Body of pancreas (tissue), 4 donors: ENCODE data around the gene TNFAIP2.

Source experiments
- CTCF ChIP-seq, 7 experiments: fragments of 450-650 bp in 4 of 7; fragments of 200-600 bp in 3 of 7; sonication (generic) in 3 of 7; IDR thresholded peaks; one replicate each; pipeline ENCODE4 v1.5.1; 2016 to 2019; ENCODE audit warnings: antibody characterized with exemption in 7 of 7
- POLR2A ChIP-seq, 3 donors: fragments of 450-650 bp; IDR thresholded peaks; one replicate each; pipeline ENCODE4 v1.6.1; 2016; ENCODE audit warnings: antibody characterized with exemption in 3 of 3, mild to moderate bottlenecking in 2 of 3

DNA sequence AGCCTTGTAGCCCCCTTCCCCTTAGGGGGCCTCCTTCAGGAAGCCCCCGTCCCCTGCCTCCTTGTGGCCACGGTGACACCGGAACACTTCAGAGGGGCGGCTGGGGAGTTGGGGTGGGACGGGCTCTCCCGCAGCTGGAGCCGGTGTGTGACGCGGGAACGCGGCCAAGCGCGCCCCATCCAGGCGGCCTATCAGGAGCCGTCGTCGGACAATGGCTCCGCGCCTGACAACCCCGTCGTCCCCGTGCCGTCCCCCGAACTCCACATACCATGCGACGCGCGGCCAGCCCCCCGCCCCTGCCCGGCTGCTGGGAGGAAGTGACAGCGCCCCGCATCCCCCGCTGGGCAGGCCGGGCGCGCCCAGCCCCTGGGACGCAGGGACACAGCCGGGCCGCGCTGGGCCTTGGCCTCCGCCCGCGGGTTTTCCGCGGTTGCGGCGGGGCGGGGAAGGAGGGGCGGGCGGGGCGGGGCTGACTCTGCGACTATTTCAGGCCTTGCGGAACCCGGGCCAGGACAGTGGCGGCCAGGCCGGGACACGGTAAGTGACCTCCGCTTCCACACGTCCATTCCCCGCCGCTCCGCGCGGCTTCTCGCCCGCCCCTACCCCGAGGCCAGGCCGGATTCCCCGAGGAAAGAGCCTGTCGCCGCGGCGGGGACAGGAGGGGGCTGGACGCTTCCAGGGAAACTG, at the start of gene TNFAIP2:
- TF ChIP-seq POLR2A (IDR thresholded peaks at IDR 0.05) (peak; percentile 13 to 71 (median 57)), CTCF (IDR thresholded peaks at IDR 0.05) (no peak)
